PC-9 (cell line): Measurements from ENCODE around the gene LARGE1.

Source experiments
- EZH2 ChIP-seq: fragments of 200-600 bp; sonication (generic); IDR thresholded peaks from 2 replicates; pipeline ENCODE4 v1.8.0; 2017; ENCODE audit warnings: antibody characterized with exemption, low read depth
- TF ChIP-seq, protein P1 (sequence below): fragments of 200-600 bp; sonication (generic); conservative IDR thresholded peaks from 2 replicates; pipeline ENCODE4 v1.6.1; 2017; ENCODE audit warnings: mixed run types, antibody characterized with exemption, mild to moderate bottlenecking, moderate library complexity

DNA sequence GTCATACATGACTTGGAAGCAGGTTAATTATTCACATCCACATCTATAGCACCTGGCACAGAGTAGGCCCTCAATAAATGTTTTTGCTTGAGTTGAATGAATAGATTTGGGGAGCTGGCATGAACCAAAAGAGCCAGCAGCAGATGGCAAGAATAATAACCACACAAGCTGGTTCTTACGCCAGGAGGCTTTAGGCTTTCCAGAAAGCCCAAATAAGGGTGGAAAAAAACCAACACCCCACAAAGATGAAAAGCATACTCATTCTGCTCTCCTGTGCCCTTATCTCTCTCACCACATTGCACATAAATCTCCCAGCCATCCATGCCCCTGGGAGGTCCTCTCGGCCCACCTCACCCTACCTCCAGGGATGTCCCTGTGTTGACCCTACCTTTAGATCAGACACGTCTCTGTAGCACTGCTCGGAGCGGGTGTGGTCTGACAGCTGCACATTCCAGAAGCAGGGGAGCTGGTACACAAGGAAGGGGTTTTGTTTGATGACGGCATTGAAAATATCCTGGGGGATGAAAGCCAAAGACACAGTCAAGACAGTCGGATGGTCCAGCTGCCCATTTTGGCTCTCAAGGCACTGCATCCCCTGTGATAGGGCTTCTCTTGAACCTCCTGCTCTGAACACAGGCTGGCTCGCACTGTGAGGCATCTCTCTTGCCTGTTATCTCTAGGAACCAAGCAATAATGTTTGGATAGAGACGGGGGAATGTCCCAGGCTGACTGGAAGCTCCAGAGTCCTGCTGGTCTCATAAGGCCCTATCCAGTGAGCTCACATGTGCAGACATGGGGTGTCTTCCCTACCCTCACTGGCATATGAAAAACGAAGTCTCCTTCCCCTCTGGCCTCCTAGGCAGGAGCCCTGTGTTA, 538.5 kb downstream of the LARGE1 start:
- TF ChIP-seq EZH2 = no peak
- TF ChIP-seq, protein P1, sequence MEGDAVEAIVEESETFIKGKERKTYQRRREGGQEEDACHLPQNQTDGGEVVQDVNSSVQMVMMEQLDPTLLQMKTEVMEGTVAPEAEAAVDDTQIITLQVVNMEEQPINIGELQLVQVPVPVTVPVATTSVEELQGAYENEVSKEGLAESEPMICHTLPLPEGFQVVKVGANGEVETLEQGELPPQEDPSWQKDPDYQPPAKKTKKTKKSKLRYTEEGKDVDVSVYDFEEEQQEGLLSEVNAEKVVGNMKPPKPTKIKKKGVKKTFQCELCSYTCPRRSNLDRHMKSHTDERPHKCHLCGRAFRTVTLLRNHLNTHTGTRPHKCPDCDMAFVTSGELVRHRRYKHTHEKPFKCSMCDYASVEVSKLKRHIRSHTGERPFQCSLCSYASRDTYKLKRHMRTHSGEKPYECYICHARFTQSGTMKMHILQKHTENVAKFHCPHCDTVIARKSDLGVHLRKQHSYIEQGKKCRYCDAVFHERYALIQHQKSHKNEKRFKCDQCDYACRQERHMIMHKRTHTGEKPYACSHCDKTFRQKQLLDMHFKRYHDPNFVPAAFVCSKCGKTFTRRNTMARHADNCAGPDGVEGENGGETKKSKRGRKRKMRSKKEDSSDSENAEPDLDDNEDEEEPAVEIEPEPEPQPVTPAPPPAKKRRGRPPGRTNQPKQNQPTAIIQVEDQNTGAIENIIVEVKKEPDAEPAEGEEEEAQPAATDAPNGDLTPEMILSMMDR = no peak
